Measurements from ENCODE around the gene CPNE9.
A peak's percentile ranks its signal among the peaks of the same experiment; 100 is the strongest.

CPNE9 gene

DNA sequence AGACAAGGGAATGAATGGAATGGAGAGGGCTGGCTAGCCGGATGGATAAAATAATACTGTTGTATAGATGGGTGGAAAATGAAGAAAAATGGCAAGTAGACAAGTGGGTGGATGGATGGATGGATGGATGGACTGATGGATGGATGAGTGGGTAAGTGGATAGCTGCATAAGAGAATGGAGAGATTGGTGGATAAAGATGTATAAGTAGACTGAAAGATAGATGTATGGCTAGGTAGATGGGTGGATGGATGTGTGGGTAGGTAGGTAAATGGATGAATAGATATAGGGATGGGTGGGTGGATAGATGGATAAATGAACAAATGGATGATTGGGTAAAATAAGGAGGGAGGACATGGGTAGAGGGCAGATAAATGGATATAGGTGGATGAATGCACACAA, 13.9 kb downstream of the CPNE9 start:
- DNase-seq, result no peak

GRCh38 chr3:9718118-9718517, 14.5 kb downstream of the CPNE9 start:
- DNase-seq, result no peak

DNA sequence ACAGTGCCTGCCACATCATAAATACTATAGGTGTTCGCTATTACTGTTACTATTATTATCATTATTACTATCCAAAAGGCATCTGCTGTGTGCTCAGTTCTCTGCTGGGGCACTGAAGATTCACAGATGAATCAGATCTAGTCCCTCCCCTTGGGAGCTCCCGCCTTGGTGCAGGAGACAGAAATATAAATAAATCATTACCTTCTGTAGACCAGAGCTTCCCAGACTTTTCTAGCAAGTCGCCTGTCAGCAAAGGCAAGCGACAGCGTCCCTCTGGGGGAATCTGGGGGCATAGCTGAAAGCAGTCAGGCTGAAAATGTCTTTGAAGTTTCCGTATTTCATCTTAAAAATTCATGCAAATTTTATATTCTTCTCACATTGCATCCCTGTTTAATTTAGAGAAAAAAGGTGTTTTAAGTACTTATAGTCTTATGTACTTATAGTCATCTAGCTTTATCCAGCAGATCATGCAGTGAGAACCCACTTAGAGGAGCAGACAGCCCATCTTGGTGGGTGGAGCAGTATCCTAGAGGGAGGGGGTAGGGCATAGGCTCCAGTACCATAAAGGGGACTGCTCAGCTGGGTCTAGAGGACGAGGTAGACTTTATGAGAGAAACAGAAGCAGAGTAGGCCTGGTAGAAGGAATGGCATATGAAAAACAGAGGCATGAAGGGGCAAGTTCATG, 17.5 kb downstream of the CPNE9 start:
- DNase-seq, result no peak

DNA sequence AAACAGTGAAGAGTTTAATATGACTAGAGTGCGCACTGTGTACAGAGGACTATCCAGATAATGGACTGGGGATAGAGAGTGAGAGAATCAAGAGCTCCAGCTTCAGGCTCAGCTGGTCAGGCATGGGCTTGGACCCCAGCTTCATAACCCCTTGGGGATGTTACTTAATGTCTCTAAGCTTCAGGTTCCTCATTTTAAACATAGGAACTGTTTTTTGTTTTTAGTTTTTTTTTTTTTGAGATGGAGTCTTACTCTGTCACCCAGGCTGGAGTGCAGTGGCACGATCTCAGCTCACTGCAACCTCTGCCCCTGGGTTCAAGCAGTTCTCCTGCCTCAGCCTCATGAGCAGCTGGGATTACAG, 18.0 kb downstream of the CPNE9 start:
- DNase-seq, result no peak

- no peak for DNase-seq
Observed at GRCh38 chr3:9725775-9726515, 22.3 kb downstream of the CPNE9 start.

- DNase-seq, result no peak
Observed at GRCh38 chr3:9727041-9727595, 23.5 kb downstream of the CPNE9 start.

GRCh38 chr3:9727743-9728142, 24.1 kb downstream of the CPNE9 start:
- no peak for DNase-seq

DNA sequence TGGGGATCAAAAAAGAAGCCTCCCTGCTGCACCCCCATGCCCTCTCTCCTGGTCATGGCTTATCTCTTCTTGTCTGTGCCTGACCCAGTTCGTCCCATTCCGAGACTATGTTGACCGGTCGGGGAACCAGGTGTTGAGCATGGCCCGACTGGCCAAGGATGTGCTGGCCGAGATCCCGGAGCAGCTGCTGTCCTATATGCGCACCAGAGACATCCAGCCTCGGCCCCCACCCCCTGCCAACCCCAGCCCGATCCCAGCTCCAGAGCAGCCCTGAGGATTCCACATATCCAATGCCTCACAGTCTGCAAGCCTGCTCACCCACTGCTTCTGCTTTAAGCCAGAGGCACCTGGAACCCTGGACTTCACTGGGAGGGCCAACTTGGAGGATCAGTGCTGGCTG, 25.8 kb downstream of the CPNE9 start:
- DNase-seq, result no peak

- DNase-seq, result no peak
Observed at GRCh38 chr3:9730657-9731205, 27.1 kb downstream of the CPNE9 start.

- DNase-seq, result peak; percentile 73
Observed at GRCh38 chr3:9731206-9732079, 27.8 kb downstream of the CPNE9 start, which contains the start of gene BRPF1. BRPF1 (plus strand) TSS chr3:9731735; CDS start chr3:9734141, 2,406 bp downstream.

GRCh38 chr3:9732080-9732739, 28.6 kb downstream of the CPNE9 start:
- no peak for DNase-seq

GRCh38 chr3:9732740-9733115, 29.1 kb downstream of the CPNE9 start:
- no peak for DNase-seq

- DNase-seq, result no peak
Observed at GRCh38 chr3:9736831-9737230, 33.2 kb downstream of the CPNE9 start.

DNA sequence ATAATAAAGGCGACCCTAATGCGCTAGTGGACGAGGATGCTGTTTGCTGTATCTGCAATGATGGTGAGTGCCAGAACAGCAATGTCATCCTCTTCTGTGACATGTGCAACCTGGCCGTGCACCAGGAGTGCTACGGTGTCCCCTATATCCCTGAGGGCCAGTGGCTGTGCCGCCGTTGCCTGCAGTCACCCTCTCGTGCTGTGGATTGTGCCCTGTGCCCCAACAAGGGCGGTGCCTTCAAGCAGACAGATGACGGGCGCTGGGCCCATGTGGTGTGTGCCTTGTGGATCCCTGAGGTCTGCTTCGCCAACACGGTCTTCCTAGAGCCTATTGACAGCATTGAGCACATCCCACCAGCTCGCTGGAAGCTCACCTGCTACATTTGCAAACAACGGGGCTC, 35.5 kb downstream of the CPNE9 start:
- no peak for DNase-seq

- DNase-seq, result no peak
Observed at GRCh38 chr3:9742560-9742959, 38.9 kb downstream of the CPNE9 start.

GRCh38 chr3:9743548-9743947, 39.9 kb downstream of the CPNE9 start:
- no peak for DNase-seq

GRCh38 chr3:9744162-9744561, 40.5 kb downstream of the CPNE9 start:
- DNase-seq, result no peak

- no peak for DNase-seq
Observed at GRCh38 chr3:9745521-9745920, 41.9 kb downstream of the CPNE9 start.

- no peak for DNase-seq
Observed at GRCh38 chr3:9746330-9746729, 42.7 kb downstream of the CPNE9 start.

- no peak for DNase-seq
Observed at GRCh38 chr3:9747267-9747666, 43.6 kb downstream of the CPNE9 start.

GRCh38 chr3:9748031-9748430, 44.4 kb downstream of the CPNE9 start:
- DNase-seq, result no peak

- no peak for DNase-seq
Observed at GRCh38 chr3:9749296-9749644, 45.6 kb downstream of the CPNE9 start.
